Endothelial cell of hepatic sinusoid (primary cell): ENCODE measurements around the gene AKAP13.

Experiments
- in situ Hi-C: cut with HindIII; loops from 2 replicates; pipeline ENCODE4 v1.10.0; 2017; ENCODE audit warnings: low sequenced_read_pairs

AKAP13 gene

DNA sequence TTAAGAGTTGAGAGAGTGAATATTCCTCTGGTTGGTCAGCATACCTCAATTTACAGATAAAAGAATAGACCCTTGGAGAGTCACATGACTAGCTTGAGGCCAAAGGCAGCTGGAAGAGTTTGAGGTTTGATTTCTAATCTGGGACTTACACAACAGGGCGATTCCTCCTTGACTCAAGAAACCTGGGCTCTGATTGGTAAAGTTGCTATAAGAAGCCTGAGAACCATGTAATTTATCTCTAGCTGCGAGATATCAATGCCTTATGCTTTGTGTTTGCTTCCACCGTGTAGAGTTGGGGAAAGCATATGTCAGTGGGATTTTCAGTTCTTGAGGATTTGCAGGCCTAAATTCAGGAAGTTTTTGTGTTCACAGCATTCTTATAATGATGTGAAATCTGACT lies 208.3 kb downstream of the AKAP13 start:
- in situ Hi-C loops: loop anchor here (5.0 kb wide), 1 partner anchor 91 kb away; no protein-coding TSS in a partner anchor

DNA sequence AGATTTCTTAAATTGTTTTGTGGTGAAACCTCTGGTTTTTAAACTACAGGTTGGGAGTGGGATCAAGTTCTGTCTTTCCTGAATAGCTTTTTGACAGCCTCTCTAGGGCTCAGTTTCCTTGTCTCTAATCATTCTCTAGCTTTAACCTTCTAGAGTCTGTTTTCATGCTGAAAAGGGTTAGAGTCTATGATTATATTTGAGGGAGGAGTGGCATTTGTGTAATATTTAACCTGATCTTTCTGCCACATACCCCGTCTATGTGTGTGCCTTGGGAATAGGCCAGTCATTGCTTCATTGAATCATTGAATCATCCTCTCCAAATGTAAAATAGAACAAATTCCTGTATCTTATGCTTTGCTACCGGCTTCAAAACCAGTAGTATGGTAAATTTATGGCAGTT lies 209.4 kb downstream of the AKAP13 start:
- in situ Hi-C loops: loop anchor here (5.0 kb wide), 1 partner anchor 93 kb away; no protein-coding TSS in a partner anchor

DNA sequence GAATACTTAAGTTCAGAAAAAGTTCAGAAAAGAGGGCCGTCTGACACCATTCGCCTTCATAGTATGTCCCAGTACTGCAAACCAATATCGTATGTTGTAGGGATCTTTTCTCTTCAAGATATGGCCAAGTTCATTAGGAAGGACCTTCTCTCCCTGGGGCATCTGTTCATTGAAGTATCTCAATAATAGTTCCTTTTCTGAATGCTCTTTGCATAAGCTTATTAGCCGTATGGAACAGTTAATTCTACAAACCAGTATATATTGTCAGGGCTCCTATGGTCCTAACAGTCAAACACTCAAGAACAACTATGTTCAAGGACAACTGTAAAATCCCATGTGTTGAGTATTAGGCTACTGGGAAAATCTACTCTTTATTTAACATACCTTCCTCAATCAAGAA lies 211.2 kb downstream of the AKAP13 start:
- in situ Hi-C loops: no loop called here

DNA sequence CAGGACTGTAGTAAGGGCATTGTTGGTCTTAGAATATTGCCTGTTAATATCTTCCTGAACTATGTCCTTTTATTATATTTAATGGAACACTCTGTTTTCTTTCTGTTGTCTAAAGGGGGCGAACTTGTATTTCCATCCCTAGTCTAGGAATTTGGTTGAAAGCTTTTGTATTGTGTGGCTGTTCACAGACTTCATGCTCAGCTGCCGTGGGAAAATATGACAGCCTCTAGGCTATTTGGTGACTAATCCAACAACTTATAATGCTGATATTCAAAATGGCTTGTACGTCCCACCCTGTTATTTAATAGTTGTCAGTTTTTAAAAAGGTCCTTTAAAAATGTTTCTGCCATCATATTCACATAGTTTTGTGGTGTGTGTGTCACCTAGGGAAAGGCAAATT lies 211.7 kb downstream of the AKAP13 start:
- in situ Hi-C loops: no loop called here

DNA sequence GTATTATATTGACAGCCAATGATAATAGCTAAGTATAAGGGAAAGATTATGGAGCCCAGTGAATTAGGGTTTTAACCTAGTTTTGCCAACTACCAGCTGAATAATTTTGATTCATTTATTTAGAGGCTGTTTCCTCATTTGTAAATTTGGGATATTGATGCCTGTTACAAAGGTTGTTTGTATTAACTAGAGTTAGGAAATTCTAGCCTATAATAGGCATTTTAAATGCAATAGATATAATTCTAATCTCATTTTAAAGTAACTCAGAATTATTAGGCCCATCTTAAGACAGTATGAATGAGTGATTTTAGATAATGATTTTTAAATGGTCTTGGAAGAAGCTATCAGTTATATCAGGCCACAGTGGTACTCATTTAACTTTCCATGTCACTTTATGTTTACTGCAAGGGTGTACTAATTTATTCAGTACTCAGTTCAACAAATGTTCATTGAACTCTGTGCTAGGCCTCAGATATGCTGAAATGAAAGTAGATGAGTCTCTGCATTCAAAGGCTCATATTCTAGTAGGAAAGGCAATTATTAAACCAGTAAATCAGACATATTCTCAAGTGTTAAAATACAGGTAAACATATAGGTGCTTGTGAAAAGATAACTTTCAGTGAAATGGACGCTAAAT lies 213.5 kb downstream of the AKAP13 start:
- in situ Hi-C loops: no loop called here

DNA sequence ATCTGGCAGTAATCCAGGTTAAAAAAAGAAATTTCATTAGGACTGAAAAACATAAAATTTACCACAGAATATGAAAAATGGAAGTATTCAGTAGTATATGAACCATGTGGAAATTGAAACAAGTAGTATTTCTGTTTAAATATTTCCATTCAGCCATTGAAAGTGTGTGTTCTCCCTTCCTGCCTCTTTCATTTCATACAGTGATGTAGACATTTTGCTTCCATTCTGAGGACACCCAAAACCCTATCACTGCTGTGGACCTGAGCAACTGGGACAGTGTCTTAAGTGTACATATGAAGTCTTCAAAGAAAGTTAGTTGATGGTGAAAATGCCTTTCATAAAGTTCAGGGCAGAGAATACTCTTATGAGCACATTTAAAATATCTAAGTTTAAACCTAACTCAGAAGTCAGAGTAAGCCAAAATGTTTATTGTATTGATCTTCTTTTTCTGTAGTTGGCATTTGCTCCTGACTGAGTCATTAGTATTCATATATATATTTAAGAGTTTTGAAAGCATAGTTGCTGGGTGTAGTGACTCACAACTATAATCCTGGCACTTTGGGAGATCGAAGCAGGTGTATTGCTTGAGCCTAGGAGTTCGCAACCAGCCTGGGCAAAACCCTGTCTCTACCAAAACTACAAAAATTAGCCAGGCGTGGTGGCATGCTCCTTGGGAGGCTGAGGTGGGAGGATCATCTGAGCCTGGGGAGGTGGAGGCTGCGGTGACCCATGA lies 215.6 kb downstream of the AKAP13 start:
- in situ Hi-C loops: no loop called here

DNA sequence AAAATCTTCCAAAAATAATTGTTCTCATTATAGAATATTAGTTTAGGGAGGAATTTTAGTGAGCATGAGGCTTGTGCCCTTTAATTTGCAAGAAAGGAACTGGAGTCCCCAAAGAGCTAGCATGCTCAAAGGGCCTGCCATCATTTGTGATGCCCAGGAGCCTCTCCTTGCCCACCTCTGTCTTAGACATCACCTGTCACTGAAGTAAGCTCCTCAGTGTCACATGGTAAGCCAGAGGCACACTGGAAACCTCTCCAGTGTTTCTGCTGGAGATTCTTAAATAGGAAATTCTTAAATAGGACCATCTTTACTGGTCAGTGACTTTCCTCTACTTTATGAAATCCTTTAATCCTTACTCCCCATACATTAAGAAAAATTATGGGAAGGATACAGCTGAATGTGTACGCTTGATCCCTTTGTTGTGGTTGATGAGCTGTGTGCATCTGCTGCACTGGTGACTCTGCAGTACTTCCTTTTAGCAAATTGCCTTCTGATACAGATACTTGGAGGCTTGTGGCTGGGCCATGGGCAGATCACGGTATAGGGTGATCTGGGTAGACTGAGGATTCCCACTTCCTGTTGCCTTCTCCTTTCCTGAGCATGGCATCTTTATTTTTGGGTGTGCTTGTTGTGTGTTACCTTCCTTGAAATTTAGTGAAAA lies 216.9 kb downstream of the AKAP13 start:
- in situ Hi-C loops: no loop called here

DNA sequence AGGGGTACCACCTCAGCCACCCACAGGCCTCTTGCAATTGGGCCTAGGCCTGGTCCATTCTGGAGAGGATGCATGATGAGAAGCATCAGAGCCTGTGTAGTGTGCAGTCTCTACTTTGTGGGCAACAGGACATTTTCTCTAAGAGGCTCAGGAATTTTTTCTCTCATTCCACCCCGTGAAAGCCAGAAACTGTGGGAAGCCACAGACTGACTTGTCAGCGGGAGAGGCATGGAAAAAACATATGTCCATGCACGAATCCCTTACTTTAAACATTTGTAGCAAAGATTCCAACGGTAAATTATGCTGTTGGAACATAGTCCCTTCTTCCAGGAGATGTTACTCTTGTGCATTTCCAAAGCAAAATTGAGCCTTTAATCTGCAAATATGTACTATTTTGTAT lies 217.8 kb downstream of the AKAP13 start:
- in situ Hi-C loops: no loop called here

DNA sequence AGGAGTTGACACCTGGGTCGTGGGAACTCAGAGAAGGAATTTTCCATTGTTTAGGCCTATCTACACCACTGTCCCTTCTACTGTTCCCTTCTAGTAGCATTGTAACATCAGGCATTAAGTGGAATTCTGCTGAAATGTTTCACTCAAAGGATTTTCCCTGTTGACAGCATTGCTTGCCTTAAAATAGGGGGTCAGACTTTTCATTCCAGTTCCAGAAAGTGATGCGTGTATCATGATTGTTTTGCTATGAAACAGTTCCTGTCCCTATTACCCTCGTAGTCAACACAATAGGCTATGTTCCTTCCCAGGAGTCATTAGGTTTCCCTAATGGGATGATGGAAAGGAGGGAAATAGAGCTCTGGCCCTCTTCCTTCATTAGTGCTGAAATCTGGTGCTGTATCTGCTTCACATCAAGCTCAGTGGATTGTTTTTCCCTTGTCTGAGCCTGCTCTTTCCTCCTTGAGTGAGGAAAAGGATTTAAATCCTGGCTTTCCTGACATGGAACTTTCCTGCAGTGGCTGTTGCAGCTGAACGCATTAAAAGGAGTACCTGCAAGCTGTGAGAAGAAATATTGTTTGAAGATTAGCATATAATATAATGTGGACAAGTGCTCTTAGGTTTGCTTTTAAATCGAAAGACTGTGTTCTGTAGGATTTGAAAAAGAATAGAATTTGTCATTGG lies 218.5 kb downstream of the AKAP13 start:
- in situ Hi-C loops: no loop called here

DNA sequence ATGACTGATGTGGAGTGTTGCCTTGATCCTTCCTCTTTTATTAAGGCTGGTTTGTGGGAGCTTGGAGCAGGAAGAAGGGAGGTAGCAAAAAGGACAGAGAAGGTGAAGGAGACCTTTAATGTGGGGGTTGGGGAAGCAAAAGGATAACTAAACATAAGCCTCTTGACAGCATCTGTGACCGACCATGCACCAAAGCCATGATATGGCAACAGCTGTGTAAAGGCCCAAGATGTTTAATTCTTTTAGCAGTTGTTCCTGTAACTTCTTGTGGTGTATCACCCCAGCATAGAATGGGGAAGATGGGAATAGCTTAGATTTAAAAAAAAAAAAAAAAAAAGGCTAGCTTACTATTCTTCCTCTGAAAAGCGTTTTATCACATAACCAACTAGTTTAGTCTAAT lies 219.6 kb downstream of the AKAP13 start:
- in situ Hi-C loops: no loop called here

DNA sequence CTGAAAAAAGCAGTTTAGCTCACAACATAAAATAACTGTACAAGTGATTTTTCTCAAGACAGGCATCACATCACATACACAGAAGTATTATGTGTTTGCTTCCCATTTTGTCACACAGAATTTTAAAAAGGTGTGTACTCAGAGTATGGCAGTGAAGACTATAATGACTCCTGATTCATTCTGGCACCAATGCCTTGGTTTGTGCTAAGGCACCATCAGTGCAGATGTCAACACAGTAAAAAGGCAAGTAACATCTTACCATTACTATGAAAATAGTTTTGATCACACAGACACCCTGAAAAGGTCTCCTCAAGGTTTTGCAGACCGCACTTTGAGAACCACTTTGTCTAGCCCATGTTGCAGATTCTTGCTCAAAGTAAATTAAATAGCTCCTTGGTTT lies 222.8 kb downstream of the AKAP13 start:
- in situ Hi-C loops: no loop called here

DNA sequence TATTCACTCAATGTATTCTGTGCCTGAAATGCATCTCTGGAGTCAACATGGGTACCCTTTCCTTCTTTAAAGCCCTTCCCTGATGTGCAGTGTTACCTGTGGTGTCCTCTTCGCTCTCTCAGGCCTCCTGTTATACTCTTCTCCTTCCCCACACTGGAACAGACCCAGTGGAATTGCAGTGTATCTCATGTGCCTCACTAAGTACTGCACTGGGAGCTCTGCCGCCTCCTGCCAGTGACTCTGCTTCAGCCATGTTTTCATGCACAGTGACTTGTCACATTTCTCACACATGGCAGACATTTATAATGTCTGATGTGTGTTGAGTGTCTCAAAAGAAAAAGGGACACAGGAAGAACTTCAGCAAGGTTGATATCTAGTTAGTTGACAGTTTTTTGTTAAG lies 223.3 kb downstream of the AKAP13 start:
- in situ Hi-C loops: no loop called here

DNA sequence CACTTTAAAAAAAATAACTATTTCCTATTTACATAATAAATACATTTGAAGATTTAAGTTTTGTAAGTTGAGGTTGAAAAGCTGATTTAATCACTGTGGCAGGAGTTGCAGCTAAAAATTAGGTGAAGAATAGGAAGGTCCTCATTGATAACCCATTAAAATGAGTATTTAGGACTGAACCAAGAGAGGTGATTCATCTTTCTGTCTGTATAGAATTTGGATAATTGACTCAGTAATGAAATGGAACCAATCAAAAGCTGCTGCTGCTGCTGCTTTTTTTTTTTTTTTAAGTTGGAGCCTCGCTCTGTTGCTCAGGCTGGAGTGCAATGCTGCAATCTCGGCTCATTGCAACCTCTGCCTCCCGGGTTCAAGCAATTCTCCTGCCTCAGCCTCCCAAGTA lies 223.8 kb downstream of the AKAP13 start:
- in situ Hi-C loops: no loop called here

DNA sequence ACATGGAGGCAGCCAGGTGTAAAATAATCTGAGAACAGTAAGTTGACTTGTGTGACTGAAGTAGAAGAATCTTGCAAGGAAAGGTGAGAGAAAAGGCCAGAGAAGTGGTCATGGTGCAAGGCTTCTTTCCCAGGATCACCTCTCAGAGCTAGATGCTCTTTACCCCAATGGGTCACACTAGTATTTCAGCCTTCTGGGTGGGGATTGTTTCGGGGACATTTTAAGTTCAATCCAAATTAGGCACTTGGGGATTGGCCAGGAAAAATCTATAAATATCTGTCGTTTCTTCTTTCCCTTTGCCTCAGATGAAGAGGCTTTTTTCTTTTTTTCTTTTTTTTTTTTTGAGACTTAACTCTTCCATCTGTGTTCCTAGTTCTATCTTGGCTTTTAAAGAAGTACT lies 226.3 kb downstream of the AKAP13 start:
- in situ Hi-C loops: no loop called here

DNA sequence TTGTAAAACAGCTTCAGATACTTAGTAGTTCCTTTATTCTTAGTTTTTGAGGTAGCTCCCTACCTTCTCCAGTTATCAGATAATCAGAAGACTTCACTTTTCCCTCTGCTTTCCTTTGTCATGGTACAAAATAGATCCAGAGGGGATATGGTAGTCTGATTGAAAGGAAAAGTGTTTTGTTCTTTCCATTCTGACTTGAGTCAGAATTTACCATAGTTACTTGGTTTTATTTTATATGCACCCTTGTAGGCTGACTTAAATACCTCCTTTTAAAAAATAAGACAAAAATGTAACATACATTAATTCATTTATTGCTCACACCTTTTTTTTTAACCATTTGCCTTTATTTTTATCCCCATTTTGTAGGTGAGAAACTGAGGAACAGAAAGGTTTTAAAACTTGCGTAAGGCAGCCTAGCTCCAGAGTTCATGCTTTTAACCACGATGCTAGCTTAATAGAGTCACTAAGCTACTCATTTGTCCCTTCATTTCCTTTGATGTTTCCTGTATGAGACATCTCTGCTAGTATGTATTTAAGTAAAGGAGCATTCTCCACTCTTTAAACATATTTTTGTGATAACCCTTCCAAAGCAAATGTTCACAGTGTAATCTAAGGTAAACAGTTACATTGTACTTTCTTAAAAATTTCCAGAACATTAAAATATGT lies 226.9 kb downstream of the AKAP13 start:
- in situ Hi-C loops: no loop called here

DNA sequence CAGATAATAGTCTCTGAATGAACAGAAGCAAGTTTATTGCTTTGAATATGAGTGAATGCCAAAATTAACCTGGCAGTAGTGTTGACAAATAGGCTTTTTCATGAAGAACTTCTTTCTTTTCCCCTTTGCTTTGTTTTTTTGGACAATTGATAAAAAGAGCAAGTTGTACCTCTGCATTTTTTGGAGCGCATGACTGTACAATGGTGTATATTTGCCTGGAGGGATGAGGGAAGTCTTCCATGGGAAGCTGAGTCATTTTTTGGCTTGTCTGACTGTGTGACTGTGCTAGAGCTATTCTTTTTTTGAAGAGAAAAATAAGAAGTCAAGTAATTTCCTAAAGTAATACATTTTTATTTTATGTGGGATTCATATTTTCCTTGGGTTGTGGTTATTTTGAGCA lies 227.4 kb downstream of the AKAP13 start:
- in situ Hi-C loops: no loop called here

DNA sequence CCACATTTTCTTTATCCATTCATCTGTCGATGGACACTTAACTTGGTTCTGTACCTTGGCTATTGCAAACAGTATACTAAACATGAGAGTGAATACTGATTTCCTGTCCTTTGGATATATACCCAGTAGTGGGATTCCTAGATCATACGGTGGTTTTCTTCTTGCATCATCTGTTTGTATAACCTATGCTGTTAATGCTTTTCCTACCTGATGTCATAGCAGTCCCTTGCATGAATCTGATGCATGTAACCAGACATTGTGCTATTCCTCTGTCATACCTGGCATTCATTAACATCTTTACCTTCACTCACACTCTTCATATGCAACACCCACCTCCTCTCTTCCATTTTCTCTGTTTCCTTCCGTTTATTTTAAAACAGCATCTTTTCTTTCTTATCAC lies 229.1 kb downstream of the AKAP13 start:
- in situ Hi-C loops: no loop called here

DNA sequence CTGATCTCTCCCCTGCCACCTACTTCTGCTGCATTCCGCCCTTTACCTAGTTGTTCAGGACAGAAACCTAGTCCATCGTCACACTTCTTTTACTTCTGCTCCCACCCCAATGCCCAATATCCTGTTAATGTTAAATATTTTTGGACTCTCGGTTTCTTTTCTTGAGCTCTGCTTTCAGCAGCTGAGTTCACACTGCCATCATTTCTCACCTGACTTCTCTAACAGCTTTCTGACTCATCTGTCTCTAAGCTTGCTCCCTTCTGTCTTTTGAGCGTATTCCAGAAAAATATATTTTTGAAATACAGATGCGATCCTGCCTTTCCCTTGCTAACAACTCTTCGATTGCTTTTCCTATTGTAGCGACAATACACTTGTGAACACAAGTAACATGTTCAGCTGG lies 231.0 kb downstream of the AKAP13 start:
- in situ Hi-C loops: no loop called here

DNA sequence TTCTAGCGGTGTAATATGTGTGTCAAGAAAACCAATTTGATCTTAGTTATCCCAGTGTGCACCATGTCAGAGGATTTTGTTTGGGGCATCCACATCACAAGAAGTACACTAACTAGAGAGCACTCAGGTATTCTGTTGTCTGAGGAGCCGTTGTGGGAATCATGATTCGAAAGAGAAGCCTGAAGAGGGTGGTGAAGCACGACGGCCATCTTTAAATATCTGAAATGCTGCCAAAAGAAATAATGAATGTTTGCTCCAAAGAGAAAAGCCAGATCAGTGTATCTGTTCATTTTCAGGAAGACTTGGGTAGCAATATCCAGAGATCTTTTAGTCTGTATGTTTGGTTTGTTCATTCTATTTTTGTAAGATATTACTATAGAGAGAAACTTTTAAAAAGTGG lies 233.7 kb downstream of the AKAP13 start:
- in situ Hi-C loops: no loop called here

DNA sequence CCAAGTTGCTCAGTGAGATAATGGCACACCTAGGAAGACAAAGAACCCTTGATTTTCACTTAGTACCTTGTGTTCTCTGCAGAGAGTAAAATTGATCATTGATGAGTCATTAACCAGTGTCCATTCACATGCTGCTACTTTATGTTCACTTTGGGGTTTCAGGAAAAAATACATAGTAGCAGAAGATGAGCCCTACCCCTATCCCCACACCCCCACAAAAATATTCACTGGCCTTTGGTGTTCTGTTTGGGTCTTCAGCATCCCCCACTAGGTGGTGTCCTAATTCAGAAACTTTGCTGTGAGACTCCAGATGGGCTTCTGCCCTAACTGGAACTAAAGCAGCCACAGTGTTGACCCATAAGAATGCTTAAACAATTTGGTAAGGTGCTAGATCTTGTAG lies 235.5 kb downstream of the AKAP13 start:
- in situ Hi-C loops: loop anchor here (5.0 kb wide), 3 partner anchors 44 to 99 kb away; no protein-coding TSS in a partner anchor

DNA sequence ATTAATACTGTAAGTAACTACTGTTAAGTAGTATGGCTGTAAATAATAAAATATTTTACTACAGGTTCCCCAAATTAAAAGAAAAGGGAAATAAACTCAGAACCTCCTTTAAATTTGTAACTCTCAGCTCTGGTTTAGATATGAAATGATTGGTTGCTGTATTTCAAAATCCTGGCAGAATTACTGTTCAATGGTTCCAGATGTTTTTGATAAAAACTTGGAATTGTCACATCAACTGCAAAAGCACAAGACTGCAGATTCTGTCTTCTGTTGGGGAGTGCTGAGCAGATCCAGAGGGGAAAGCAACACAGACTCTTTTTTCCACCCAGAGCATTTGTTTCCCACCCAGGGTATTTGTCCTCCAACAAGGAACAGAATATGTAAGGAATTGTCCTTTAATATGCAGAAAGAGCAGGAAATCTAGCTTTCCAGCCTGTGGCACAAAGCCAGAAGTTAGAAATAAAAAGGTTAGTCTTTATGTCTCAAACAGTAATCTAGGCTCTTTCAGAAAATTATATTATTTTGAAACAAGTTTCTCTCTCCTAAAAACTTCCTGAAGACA lies 236.2 kb downstream of the AKAP13 start:
- in situ Hi-C loops: loop anchor here (5.0 kb wide), 3 partner anchors 44 to 99 kb away; no protein-coding TSS in a partner anchor
